GM21717 (cell line): ENCODE data around the gene TRIM56.
A peak's percentile ranks its signal among the peaks of the same experiment; 100 is the strongest.
"Not testable (repeated sequence)": the region's sequence is repeated elsewhere in the genome, so short reads cannot be mapped to it uniquely, and the experiment has no call there.

Experiments used
- ATAC-seq: cut with Tn5 transposase; IDR thresholded peaks from one replicate; pipeline ENCODE4 v1.9.1; 2021; ENCODE audit warnings: mild to moderate bottlenecking, moderate library complexity; ENCODE audit not compliant: unreplicated experiment

Gene TRIM56, protein sequence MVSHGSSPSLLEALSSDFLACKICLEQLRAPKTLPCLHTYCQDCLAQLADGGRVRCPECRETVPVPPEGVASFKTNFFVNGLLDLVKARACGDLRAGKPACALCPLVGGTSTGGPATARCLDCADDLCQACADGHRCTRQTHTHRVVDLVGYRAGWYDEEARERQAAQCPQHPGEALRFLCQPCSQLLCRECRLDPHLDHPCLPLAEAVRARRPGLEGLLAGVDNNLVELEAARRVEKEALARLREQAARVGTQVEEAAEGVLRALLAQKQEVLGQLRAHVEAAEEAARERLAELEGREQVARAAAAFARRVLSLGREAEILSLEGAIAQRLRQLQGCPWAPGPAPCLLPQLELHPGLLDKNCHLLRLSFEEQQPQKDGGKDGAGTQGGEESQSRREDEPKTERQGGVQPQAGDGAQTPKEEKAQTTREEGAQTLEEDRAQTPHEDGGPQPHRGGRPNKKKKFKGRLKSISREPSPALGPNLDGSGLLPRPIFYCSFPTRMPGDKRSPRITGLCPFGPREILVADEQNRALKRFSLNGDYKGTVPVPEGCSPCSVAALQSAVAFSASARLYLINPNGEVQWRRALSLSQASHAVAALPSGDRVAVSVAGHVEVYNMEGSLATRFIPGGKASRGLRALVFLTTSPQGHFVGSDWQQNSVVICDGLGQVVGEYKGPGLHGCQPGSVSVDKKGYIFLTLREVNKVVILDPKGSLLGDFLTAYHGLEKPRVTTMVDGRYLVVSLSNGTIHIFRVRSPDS

DNA sequence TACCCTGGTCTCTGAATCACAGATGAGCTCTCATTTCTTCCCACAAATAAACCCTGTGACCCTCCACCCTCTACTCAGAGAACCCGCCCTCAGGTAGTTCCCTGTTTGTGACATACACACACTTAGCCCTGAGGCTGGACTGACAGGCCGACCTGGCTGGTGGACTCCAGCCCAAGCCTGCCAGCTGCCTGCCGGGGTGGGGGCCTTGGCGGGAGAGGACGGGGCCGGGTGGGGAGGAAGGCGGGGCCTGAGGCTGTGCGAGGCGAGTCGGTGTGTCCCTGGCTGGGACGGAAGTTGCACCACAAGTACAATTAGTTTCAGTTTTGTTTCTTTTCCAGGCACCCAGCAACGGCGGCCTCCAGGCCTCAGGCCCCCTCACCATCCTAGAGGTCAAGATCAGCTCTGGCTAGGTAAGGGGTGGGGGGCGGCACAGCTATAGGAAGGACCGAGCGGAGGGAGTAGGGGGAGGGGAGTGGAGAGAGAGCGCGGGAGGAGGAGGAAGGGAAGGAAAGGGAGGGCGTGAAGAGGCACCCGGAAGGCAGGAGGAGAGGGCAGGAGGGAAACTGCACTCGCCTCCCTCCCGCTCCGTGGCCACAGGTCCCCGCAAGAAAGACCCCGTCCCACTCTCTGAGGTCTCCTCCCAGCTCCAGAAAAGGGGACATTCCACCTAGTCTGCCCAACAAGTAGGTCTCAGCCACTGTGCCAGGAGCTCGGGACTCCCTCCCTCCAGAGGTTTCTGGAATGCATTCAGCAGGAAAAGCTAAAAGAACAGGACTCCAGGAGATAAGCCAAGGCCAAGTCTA, at the start of gene TRIM56:
TRIM56 (plus strand) TSS at position 320 of the 803 bp plus-strand sequence. CDS start 1,832 bp downstream, outside the sequence.
- peak; percentile 67 for ATAC-seq

DNA sequence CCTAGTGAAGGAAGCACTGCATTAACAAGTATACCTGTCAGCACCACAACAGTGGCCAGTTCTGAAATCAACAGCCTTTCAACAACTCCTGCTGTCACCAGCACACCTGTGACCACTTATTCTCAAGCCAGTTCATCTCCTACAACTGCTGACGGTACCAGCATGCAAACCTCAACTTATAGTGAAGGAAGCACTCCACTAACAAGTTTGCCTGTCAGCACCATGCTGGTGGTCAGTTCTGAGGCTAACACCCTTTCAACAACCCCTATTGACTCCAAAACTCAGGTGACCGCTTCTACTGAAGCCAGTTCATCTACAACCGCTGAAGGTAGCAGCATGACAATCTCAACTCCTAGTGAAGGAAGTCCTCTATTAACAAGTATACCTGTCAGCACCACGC, 49.3 kb upstream of the TRIM56 start:
- no peak for ATAC-seq

DNA sequence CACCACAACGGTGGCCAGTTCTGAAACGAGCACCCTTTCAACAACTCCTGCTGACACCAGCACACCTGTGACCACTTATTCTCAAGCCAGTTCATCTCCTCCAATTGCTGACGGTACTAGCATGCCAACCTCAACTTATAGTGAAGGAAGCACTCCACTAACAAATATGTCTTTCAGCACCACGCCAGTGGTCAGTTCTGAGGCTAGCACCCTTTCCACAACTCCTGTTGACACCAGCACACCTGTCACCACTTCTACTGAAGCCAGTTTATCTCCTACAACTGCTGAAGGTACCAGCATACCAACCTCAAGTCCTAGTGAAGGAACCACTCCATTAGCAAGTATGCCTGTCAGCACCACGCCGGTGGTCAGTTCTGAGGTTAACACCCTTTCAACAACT, 44.0 kb upstream of the TRIM56 start:
- not testable (repeated sequence) for ATAC-seq

DNA sequence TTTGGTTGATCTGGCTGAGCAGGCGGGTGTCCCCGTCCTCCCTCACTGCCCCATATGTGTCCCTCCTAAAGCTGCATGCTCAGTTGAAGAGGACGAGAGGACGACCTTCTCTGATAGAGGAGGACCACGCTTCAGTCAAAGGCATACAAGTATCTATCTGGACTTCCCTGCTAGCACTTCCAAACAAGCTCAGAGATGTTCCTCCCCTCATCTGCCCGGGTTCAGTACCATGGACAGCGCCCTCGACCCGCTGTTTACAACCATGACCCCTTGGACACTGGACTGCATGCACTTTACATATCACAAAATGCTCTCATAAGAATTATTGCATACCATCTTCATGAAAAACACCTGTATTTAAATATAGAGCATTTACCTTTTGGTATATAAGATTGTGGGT, 26.9 kb upstream of the TRIM56 start:
- ATAC-seq = no peak

DNA sequence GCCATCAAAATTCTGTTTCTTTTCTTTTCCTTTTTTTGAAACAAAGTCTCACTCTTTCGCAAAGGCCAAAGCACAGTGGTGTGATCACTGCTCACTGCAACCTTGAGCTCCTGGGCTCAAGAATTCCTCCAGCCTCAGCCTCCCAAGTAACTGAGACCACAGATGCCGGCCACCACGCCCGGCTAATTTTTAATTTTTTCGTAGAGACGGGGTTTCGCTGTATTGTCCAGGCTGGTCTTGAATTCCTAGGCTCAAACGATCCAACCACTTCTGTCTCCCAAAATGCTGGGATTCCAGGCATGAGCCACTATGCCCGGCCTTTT, 25.7 kb upstream of the TRIM56 start:
- no peak for ATAC-seq

DNA sequence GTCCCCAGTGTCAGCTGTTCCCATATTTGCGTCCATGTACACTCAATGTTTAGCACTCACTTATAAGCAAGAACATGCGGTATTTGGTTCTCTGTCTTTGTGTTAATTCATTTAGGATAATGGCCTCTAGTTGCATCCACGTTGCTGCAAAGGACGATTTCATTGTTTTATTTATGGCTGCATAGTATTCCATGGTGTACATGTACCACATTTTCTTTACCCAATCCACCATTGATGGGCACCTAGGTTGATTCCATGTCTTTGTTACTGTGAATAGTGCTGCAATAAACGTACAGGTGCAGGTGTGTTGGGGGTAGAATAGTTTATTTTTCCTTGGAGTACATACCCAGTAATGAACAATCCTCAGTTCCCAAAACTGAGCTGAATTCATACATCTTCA, 24.3 kb upstream of the TRIM56 start:
- ATAC-seq = no peak

DNA sequence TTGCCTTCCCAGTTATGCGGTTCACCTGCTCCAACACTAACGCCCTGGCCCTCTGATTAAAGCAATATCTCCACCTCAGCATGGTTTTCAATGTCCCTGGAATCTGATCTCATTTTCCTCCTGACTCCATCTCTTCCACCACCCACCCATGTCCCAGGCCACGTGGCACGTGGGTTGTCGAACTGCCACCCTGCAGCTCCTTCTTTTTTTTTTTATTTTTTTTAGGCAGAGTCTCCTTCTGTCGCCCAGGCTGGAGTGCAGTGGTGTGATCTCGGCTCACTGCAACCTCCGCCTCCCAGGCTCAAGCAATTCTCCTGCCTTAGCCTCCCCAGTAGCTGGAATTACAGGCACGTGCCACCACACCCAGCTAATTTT, 21.1 kb upstream of the TRIM56 start:
- not testable (repeated sequence) for ATAC-seq

DNA sequence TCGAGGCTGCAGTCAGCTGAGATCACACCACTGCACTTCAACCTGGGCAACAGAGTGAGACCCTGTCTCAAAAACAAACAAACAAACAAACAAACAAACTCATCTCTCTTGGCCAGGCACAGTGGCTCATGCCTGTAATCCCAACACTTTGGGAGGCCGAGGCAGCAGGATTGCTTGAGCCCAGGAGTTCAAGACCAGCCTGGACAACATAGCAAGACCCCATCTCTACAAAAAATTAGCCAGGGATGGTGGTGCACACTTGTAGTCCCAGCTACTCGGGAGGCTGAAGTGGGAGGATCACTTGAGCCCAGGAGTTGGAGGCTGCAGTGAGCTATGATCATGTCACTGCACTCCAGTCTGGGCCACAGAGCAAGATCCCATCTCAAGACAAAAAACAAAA, 20.1 kb upstream of the TRIM56 start:
- not testable (repeated sequence) for ATAC-seq

DNA sequence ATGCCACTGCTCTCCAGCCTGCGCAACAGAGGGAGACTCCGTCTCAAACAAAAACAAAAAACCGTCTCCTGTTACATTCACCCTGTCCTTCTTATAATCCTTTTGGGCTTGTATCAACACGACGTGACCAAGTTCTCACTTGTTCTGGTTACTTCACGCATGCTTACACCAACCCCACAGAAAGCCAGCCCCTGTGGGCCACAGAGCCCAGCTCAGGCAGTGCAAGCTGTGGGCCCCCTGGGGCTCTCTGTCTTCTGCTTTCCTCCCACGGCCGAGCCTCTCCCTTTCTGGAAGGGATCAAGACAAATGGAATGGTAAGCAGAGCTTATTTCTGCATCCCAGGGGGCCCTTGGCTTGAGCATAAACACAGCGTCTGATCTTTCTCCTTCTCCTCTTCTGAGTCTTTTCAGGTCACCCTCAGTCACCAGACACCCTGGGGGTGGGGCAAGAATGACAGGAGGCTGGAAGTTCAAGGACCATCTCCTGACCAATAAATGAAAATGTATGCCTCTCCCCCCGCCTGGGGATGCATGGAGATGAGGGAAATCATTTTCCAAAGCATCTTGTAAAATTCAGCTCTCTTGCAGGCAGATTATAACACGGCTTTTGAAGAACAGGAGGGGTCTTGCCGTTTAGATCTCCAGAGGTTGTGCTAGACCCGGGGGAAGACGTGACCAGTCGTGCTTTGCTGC, 19.0 kb upstream of the TRIM56 start:
- ATAC-seq = no peak

DNA sequence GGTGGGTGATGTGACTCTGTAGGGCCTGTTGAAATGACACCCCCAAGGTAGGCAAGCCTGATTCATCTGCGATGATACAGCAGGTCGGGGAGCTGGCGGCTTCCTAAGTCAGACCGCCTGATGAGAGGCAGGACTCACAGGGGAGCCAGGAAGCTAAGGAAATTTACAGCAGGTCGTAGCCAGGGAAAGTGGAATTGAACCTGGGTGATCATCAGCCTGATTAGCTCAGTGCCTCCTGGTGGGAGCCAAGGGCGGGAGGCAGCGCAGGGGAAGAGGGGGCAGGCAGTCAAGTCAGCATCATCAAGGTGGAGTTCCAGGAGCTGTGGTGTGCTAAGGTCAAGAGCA, 18.5 kb upstream of the TRIM56 start:
- no peak for ATAC-seq

DNA sequence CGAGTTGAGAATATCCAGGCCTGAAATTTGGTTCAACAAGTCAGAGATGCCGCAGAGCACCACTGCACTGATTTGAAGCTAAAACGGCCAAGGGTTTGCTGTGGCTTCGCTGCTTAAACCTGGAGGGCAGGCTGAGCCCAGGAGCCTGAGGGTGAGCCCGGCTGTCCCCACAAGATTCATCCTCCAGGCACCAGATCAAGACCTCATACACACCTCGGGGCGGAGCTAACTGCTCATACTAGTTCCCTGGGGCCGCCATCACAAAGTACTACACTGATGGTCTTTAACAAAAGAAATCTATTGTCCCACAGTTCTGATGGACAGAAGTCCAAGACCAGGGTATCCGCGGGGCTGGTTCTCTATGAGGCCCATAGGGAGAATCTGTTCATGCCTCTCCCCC, 16.9 kb upstream of the TRIM56 start:
- ATAC-seq = no peak

DNA sequence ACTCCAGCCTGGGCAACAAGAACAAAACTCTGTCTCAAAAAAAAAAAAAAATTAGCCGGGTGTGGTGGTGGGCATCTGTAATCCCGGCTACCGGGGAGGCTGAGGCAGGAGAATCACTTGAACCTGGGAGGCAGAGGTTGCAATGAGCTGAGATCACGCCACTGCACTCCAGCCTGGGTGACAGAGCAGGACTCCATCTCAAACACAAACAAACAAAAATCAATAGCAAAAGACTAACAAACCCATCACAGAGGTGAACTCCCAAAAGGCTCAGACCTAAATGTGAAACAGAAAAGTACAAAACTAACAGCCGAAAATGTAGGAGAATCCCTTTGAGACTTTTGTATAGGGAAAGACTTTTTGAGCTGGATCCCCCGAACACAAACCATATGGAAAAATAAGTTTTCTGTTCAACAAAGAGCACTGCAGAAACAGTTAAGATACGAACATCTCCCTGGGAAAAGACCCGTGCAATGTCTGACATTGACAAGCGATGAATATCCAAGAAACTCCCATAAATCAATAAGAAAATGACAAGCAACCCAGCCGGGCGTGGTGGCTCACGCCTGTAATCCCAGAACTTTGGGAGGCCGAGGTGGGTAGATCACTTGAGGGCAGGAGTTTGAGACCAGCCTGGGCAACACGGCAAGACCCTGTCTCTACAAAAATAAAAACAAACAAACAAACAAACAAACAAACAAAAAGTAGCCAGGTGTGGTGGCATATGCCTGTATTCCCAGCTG, 13.7 kb upstream of the TRIM56 start:
- not testable (repeated sequence) for ATAC-seq

DNA sequence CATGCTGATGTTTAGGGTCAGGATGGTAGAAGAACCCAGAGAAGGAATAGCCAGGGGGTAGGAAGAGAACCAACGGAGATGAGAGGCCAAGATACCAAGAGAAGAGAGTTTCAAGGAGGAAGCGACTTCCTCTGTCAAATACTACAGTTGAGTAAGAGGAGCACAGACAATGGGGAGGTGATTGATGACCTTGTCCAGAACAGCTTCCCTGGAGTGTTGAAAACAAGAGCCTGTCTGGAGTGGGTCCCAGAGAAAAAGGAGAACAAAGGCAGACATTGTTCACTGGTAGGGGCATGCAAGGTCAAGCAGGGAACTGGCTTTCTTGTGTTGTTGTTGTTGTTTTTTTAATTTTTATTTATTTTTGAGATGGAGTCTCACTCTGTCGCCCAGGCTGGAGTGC, 9.6 kb upstream of the TRIM56 start:
- no peak for ATAC-seq

DNA sequence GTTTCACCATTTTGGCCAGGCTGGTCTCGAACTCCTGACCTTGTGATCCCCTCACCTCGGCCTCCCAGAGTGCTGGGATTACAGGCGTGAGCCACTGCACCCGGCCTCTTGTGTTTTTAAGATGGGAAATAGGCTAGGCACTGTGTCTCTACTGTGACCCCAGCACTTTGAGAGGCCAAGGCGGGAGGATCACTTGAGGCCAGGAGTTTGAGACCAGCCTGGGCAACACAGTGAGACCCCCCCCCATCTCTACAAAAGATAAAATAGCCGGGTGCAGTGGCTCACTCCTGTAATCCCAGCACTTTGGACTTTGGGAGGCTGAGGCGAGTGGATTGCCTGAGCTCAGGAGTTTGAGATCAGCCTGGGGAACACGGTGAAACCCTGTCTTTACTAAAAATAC, 9.1 kb upstream of the TRIM56 start:
- not testable (repeated sequence) for ATAC-seq

DNA sequence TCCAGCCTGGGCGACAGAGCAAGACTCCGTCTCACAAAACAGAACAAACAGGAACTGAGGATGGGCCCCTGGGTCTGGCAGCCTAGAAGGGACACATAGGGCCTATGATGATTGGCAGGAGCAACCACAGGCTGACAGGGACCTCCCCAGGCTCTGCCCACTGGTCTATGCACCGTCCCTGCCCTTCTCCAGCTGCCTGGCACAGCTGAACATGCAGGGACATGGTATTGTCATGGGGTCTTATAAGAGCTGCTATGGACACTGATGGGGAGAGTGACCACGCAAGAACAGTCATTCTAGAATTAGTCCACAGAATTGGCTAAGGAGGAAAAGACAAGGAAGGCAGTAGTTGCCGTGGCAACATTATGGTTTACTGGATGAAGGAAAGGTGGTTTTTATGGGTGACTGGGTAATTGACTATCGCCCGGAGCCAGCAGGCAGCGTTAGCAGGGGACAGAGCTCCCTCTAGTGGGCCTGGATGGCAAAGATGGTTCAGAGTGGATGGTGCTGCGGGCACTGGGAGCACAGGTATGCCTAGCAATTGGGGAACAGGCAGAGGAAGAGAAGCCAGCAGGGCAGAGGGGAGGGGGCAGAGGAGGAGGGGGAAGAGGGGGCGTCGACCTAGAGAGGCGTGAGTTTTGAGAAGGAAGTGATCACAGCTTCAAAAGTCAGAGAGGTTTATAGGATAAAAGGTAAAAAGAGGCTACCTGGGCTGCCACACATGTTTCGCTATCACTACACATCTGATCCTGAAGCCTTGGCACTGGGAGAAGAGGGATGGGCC, 7.8 kb upstream of the TRIM56 start:
- ATAC-seq = no peak

DNA sequence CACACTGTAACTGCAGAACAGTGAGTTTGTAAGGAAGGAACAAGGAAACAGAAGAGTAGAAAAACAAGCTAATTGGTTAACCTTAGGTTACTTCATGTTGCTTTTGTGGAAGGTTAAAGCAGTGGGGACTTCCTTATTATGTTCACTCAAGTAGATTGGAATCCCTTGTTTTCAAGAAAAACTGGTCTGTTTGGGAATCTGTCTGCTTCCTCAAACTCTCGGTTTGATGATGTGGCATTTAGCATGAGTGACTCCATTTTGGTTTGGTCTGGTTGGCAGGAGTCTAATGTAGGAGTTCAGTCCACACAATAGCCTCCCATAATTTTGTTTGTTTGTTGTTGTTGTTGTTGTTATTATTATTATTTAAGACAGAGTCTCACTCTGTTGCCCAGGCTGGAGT, 3.8 kb upstream of the TRIM56 start:
- ATAC-seq = no peak

DNA sequence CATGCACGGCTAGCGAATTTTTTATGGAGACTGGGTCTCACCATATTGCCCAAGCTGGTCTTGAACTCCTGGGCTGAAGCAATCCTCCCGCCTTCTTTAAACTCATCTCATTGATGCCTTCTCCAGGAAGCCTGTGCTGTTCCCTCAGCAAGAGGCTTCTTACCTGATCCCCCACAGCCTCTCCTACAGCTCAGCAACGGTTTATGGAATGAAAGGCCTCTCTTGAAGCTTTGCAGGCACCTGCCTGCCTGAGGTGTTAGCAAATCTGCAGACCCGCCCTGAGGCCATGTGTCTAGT, 468 bp upstream of the TRIM56 start:
- ATAC-seq = no peak

DNA sequence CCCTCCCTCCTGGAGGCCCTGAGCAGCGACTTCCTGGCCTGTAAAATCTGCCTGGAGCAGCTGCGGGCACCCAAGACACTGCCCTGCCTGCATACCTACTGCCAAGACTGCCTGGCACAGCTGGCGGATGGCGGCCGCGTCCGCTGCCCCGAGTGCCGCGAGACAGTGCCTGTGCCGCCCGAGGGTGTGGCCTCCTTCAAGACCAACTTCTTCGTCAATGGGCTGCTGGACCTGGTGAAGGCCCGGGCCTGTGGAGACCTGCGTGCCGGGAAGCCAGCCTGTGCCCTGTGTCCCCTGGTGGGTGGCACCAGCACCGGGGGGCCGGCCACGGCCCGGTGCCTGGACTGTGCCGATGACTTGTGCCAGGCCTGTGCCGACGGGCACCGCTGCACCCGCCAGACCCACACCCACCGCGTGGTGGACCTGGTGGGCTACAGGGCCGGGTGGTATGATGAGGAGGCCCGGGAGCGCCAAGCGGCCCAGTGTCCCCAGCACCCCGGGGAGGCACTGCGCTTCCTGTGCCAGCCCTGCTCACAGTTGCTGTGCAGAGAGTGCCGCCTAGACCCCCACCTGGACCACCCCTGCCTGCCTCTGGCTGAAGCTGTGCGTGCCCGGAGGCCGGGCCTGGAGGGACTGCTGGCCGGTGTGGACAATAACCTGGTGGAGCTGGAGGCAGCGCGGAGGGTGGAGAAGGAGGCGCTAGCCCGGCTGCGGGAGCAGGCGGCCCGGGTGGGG, 2.2 kb downstream of the TRIM56 start:
- ATAC-seq = no peak

DNA sequence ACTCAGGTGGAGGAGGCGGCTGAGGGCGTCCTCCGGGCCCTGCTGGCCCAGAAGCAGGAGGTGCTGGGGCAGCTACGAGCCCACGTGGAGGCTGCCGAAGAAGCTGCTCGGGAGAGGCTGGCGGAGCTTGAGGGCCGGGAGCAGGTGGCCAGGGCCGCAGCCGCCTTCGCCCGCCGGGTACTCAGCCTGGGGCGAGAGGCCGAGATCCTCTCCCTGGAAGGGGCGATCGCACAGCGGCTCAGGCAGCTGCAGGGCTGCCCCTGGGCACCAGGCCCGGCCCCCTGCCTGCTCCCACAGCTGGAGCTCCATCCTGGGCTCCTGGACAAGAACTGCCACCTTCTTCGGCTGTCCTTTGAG, 2.8 kb downstream of the TRIM56 start:
- ATAC-seq = no peak
